ENCODE data around the gene SLC6A1.

DNA sequence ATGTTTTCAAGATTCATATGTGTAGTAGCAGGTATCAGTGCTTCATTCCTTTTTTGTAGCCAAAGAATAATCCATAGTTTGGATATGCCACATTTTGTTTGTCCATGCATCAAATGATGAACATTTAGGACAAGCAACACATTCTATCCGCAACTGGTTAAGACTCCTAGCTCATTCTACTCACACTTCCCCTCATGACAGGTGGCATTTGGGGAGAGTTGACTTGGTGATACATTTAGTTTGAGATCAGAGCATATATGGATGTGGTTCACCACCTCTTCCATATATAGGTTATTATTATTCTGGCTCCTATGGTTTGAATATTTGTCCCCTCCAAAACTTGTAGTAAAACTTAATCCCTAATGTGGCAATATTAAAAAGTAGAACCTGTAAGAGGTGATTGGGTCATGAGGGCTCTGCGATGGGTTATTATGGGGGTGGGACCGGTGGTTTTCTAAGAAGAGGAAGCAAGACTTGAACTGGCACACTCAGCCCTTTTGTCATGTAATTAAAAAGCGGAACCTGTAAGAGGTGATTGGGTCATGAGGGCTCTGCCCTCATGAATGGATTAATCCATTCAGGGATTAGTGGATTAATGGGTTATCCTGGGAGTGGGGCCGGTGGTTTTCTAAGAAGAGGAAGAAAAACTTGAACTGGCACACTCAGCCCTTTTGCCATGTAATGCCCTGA lies 86.4 kb downstream of the SLC6A1 start:
- TF ChIP-seq TCF4 (CRISPR knock-in tag; IDR thresholded peaks at IDR 0.05; ENCODE audit: borderline replicate concordance) (no peak), GLIS3 (CRISPR knock-in tag; IDR thresholded peaks at IDR 0.05) (no peak), PATZ1 (CRISPR knock-in tag; IDR thresholded peaks at IDR 0.05; ENCODE audit: borderline replicate concordance) (no peak), OSR1 (CRISPR knock-in tag; IDR thresholded peaks at IDR 0.05) (no peak), PPARA (CRISPR knock-in tag; IDR thresholded peaks at IDR 0.05; ENCODE audit: borderline replicate concordance) (no peak), ZFP3 (CRISPR knock-in tag; IDR thresholded peaks at IDR 0.05) (no peak), ZFP30 (CRISPR knock-in tag; IDR thresholded peaks at IDR 0.05) (no peak)
